ENCODE measurements around the gene UBTD2.
"Not testable (repeated sequence)": the region's sequence is repeated elsewhere in the genome, so short reads cannot be mapped to it uniquely, and the experiment has no call there.

Gene UBTD2

GRCh38 chr5:172213126-172213525 lies 70.4 kb downstream of the UBTD2 start:
- Histone ChIP-seq H2AFZ (ENCODE audit: low read depth, low read length) (no peak overlapping the region), H3K36me3 (replicated peaks; ENCODE audit: low read depth, low read length) (peaks cover 31% of the 10 kb centered on the region), H3K4me2 (ENCODE audit: low read length) (no peak overlapping the region), H3K27ac (ENCODE audit: low read length) (no peak overlapping the region), H4K20me1 (ENCODE audit: insufficient read depth, low read length) (0 out of 2 replicates have a peak, but pooled peaks cover 2% of the 10 kb centered on the region), H3K79me2 (ENCODE audit: low read length) (no peaks in the 10 kb centered on the region), H3K4me1 (ENCODE audit: low read length) (no peaks in the 10 kb centered on the region), H3K9ac (ENCODE audit: low read length) (no peak overlapping the region), H3K4me3 (ENCODE audit: low read length) (no peak overlapping the region), H3K27me3 (ENCODE audit: low read depth, low read length) (no peaks in the 10 kb centered on the region), H3K9me3 (ENCODE audit: insufficient read depth, low read length) (no peaks in the 10 kb centered on the region)
- TF ChIP-seq CTCF (IDR thresholded peaks at IDR 0.05; ENCODE audit: low read depth, low read length): no peak
- no peak for TF ChIP-seq EZH2phosphoT487 (IDR thresholded peaks at IDR 0.05; ENCODE audit: low read depth)

- Histone ChIP-seq H3K9me3 (ENCODE audit: insufficient read depth, low read length) (no peaks in the 10 kb centered on the region), H3K4me1 (ENCODE audit: low read length) (no peaks in the 10 kb centered on the region), H3K9ac (ENCODE audit: low read length) (no peak overlapping the region), H3K4me3 (ENCODE audit: low read length) (no peak overlapping the region), H3K4me2 (ENCODE audit: low read length) (no peak overlapping the region), H4K20me1 (ENCODE audit: insufficient read depth, low read length) (0 out of 2 replicates have a peak, but pooled peaks cover 2% of the 10 kb centered on the region), H3K27ac (ENCODE audit: low read length) (no peak overlapping the region), H3K36me3 (replicated peaks; ENCODE audit: low read depth, low read length) (peaks cover 28% of the 10 kb centered on the region), H3K27me3 (ENCODE audit: low read depth, low read length) (no peaks in the 10 kb centered on the region), H3K79me2 (ENCODE audit: low read length) (no peaks in the 10 kb centered on the region), H2AFZ (ENCODE audit: low read depth, low read length) (no peak overlapping the region)
- no peak for TF ChIP-seq CTCF (IDR thresholded peaks at IDR 0.05; ENCODE audit: low read depth, low read length)
- no peak for TF ChIP-seq EZH2phosphoT487 (IDR thresholded peaks at IDR 0.05; ENCODE audit: low read depth)
Measured at GRCh38 chr5:172211676-172212075, 71.9 kb downstream of the UBTD2 start.

GRCh38 chr5:172209714-172210113 lies 73.8 kb downstream of the UBTD2 start:
- TF ChIP-seq CTCF (IDR thresholded peaks at IDR 0.05; ENCODE audit: low read depth, low read length) (no peak), EZH2phosphoT487 (IDR thresholded peaks at IDR 0.05; ENCODE audit: low read depth) (no peak)
- no peaks in the 10 kb centered on the region for H3K79me2 ChIP-seq (ENCODE audit: low read length)
- no peak overlapping the region for H3K27ac ChIP-seq (ENCODE audit: low read length)
- no peaks in the 10 kb centered on the region for H3K9me3 ChIP-seq (ENCODE audit: insufficient read depth, low read length)
- no peak overlapping the region for H3K9ac ChIP-seq (ENCODE audit: low read length)
- H3K4me2 ChIP-seq (ENCODE audit: low read length): no peak overlapping the region
- H2AFZ ChIP-seq (ENCODE audit: low read depth, low read length): no peak overlapping the region
- no peaks in the 10 kb centered on the region for H3K4me1 ChIP-seq (ENCODE audit: low read length)
- peaks cover 22% of the 10 kb centered on the region for H3K36me3 ChIP-seq (replicated peaks; ENCODE audit: low read depth, low read length)
- no peaks in the 10 kb centered on the region for H4K20me1 ChIP-seq (ENCODE audit: insufficient read depth, low read length)
- no peaks in the 10 kb centered on the region for H3K27me3 ChIP-seq (ENCODE audit: low read depth, low read length)
- no peak overlapping the region for H3K4me3 ChIP-seq (ENCODE audit: low read length)

GRCh38 chr5:172207511-172207910 lies 76.1 kb downstream of the UBTD2 start:
- Histone ChIP-seq H3K4me3 (ENCODE audit: low read length) (no peak overlapping the region), H3K9ac (ENCODE audit: low read length) (no peak overlapping the region), H3K27me3 (ENCODE audit: low read depth, low read length) (no peaks in the 10 kb centered on the region), H2AFZ (ENCODE audit: low read depth, low read length) (no peak overlapping the region), H3K4me1 (ENCODE audit: low read length) (no peaks in the 10 kb centered on the region), H3K4me2 (ENCODE audit: low read length) (no peak overlapping the region), H3K79me2 (ENCODE audit: low read length) (no peaks in the 10 kb centered on the region), H3K9me3 (ENCODE audit: insufficient read depth, low read length) (no peaks in the 10 kb centered on the region), H4K20me1 (ENCODE audit: insufficient read depth, low read length) (no peaks in the 10 kb centered on the region), H3K36me3 (replicated peaks; ENCODE audit: low read depth, low read length) (peaks cover 15% of the 10 kb centered on the region), H3K27ac (ENCODE audit: low read length) (no peak overlapping the region)
- no peak for TF ChIP-seq CTCF (IDR thresholded peaks at IDR 0.05; ENCODE audit: low read depth, low read length)
- TF ChIP-seq EZH2phosphoT487 (IDR thresholded peaks at IDR 0.05; ENCODE audit: low read depth): no peak

- H3K4me1 ChIP-seq (ENCODE audit: low read length); H3K36me3 ChIP-seq (replicated peaks; ENCODE audit: low read depth, low read length); H3K4me2 ChIP-seq (ENCODE audit: low read length); H4K20me1 ChIP-seq (ENCODE audit: insufficient read depth, low read length); H3K27me3 ChIP-seq (ENCODE audit: low read depth, low read length); H2AFZ ChIP-seq (ENCODE audit: low read depth, low read length); H3K9ac ChIP-seq (ENCODE audit: low read length); H3K79me2 ChIP-seq (ENCODE audit: low read length); H3K4me3 ChIP-seq (ENCODE audit: low read length); H3K9me3 ChIP-seq (ENCODE audit: insufficient read depth, low read length); H3K27ac ChIP-seq (ENCODE audit: low read length): not testable (repeated sequence)
Measured at GRCh38 chr5:172205984-172206383, 77.6 kb downstream of the UBTD2 start.
